Panc1 (cell line): Measurements from ENCODE around the gene ELAC1. TPM values are rescaled to one million over a fixed set of nuclear protein-coding genes. Genes with fewer than 3 reads are reported as not detected.

Source experiments
- ATAC-seq: fragments of 200-7000 bp; cut with Tn5 transposase; 2 replicates; pipeline ENCODE4 v1.9.1; 2020; ENCODE audit warnings: mild to moderate bottlenecking, moderate library complexity
- Bru-seq: library from RNA; stranded (reverse); fragments of 400-500 nt; gene quantifications from one replicate; lab custom pipeline; 2021; lab: Mats Ljungman, UMichigan
- BruChase-seq, 2 experiments: library from RNA; stranded (reverse); fragments of 400-500 nt; gene quantifications; one replicate each; lab custom pipeline; 2021; lab: Mats Ljungman, UMichigan
- BruUV-seq: library from RNA; stranded (reverse); fragments of 400-500 nt; replicated peaks from 2 replicates; lab custom pipeline; 2021; lab: Mats Ljungman, UMichigan
- CTCF ChIA-PET: fragments of 300-600 bp; sonication (Branson Sonifier 250); formaldehyde crosslinking; loops from one replicate; lab custom pipeline; 2022; ENCODE audit warnings: antibody characterized with exemption; lab: Charles Lee
- POLR2A ChIA-PET: fragments of 300-600 bp; sonication (Branson Sonifier 250); formaldehyde crosslinking; loops from one replicate; lab custom pipeline; 2022; ENCODE audit warnings: antibody characterized with exemption; lab: Charles Lee
- DNase-seq: peaks from one replicate; pipeline ENCODE4 v3.0.0-alpha.2; 2010; ENCODE audit warnings: low read depth, low spot score
- H3K27ac ChIP-seq: 2 replicates; pipeline ENCODE4 v1.5.1; 2011; ENCODE audit warnings: mild to moderate bottlenecking, low read length, inconsistent platforms
- H3K27me3 ChIP-seq: fragments of 200-500 bp; sonication (Bioruptor generic); 2 replicates; pipeline ENCODE4 v1.6.0; 2014; ENCODE audit warnings: low read length, inconsistent platforms; ENCODE audit not compliant: control insufficient read depth, insufficient read depth
- H3K36me3 ChIP-seq: fragments of 200-500 bp; sonication (Bioruptor generic); 2 replicates; pipeline ENCODE4 v1.5.1; 2014; ENCODE audit warnings: inconsistent platforms, mild to moderate bottlenecking, low read length, moderate library complexity; ENCODE audit not compliant: control insufficient read depth, insufficient read depth
- H3K4me1 ChIP-seq: 2 replicates; pipeline ENCODE4 v1.5.1; 2011; ENCODE audit warnings: inconsistent platforms, mild to moderate bottlenecking, low read length, moderate library complexity; ENCODE audit not compliant: control insufficient read depth, insufficient read depth
- H3K4me3 ChIP-seq, 2 experiments: 2 replicates each; pipeline ENCODE4 v1.5.1; 2011 to 2012; ENCODE audit warnings: low read depth in 2 of 2, low read length in 2 of 2, mild to moderate bottlenecking in 2 of 2, inconsistent platforms in 1 of 2, moderate library complexity in 1 of 2
- H3K9me3 ChIP-seq: fragments of 200-500 bp; sonication (Bioruptor generic); 2 replicates; pipeline ENCODE4 v1.5.1; 2014; ENCODE audit warnings: low read depth, mild to moderate bottlenecking, inconsistent platforms, low read length, moderate library complexity; ENCODE audit not compliant: control insufficient read depth, insufficient read depth
- CTCF ChIP-seq: fragments of 450-650 bp; IDR thresholded peaks from 2 replicates; pipeline ENCODE4 v1.5.1; 2017; ENCODE audit warnings: mild to moderate bottlenecking
- POLR2AphosphoS5 ChIP-seq: IDR thresholded peaks from 2 replicates; pipeline ENCODE4 v1.6.1; 2012; ENCODE audit warnings: mild to moderate bottlenecking, low read depth, low read length, moderate library complexity
- SIN3A ChIP-seq: IDR thresholded peaks from 2 replicates; pipeline ENCODE4 v1.6.1; 2012; ENCODE audit warnings: low read depth, mild to moderate bottlenecking, low read length, moderate library complexity, borderline replicate concordance; ENCODE audit not compliant: insufficient read depth
- TCF7L2 ChIP-seq: IDR thresholded peaks from 2 replicates; pipeline ENCODE4 v1.6.1; 2011; ENCODE audit warnings: mild to moderate bottlenecking, low read depth, low read length, inconsistent platforms
- in situ Hi-C: cut with HindIII; loops from 2 replicates; pipeline ENCODE4 v1.10.0; 2016; ENCODE audit warnings: low sequenced_read_pairs, low pct_unique_long_range_greater_than_20kb
- intact Hi-C: fragments of 100-400 bp; cut with micrococcal nuclease; formaldehyde crosslinking; loops from one replicate; pipeline ENCODE4 v1.10.0; 2022; ENCODE audit not compliant: unreplicated experiment
- long read RNA-seq: library from polyadenylated mRNA; unstranded; transcript quantifications from one replicate; pipeline ENCODE4 v2.0.0, GENCODE V29; 2021; ENCODE audit not compliant: unreplicated experiment
- polyA plus RNA-seq: library from polyadenylated mRNA; unstranded; fragments of >200 nt; gene quantifications from one replicate; pipeline ENCODE4 v1.2.1, GENCODE V29; 2012; ENCODE audit warnings: missing spikeins; ENCODE audit not compliant: insufficient read length
- total RNA-seq: library from RNA; stranded (reverse); gene quantifications from one replicate; pipeline ENCODE4 v1.2.1, GENCODE V29; 2021; ENCODE audit not compliant: unreplicated experiment
- TF ChIP-seq, protein P1 (sequence below), 2 experiments: IDR thresholded peaks; 2 replicates each; pipeline ENCODE4 v1.6.1; 2011 to 2012; ENCODE audit warnings: low read depth in 2 of 2, control low read depth in 1 of 2, low read length in 1 of 2, mild to moderate bottlenecking in 1 of 2, moderate library complexity in 1 of 2; ENCODE audit not compliant: insufficient read depth in 1 of 2

The ELAC1 gene
- total RNA-seq (4.6 TPM), Bru-seq, nascent RNA (percentile 48 among the genes with signal in this experiment), BruChase-seq, experiment 1, labeled RNA remaining after a 2-hour chase (percentile 72 among the genes with signal in this experiment), BruChase-seq, experiment 2, labeled RNA remaining after a 6-hour chase (percentile 56 among the genes with signal in this experiment)
- 5.6 TPM for polyA plus RNA-seq
- long read RNA-seq, transcript ELAC1-201 (4 exons, 2,235 nt): major isoform, 5 of 9 reads
- long read RNA-seq, partial matches to known transcripts: 0 of 9 reads
- long read RNA-seq, other reads (novel, unspliced or antisense): 1 of 9 reads

GRCh38 chr18:50967714-50968661 is at the start of gene ELAC1:
Gene ELAC1, plus strand, starts transcription at chr18:50968040. Its CDS starts 6,365 bp downstream, at chr18:50974405.
- Histone ChIP-seq H3K27me3 (no peaks in the 10 kb centered on the region), H3K4me1 (peaks cover 18% of the 10 kb centered on the region), H3K4me3 (peak within 1 kb of the TSS; percentile 76 to 84), H3K9me3 (no peaks in the 10 kb centered on the region), H3K27ac (peak within 1 kb of the TSS; percentile 91), H3K36me3 (no peaks in the 10 kb centered on the region; the same call in 1 of the 2 replicates)
- CTCF ChIA-PET: no interaction called here
- POLR2A ChIA-PET: interaction anchor here (0.7 kb wide), 2 partner anchors 77 to 104 kb away, joined by 3 to 12 read pairs; no protein-coding TSS in a partner anchor
- BruUV-seq: no TSS peak
- intact Hi-C loops (no loop called here), in situ Hi-C loops (no loop called here)
- TF ChIP-seq TCF7L2 (no peak), POLR2AphosphoS5 (peak; percentile 81), SIN3A (no peak; the same call in 1 of the 2 replicates), CTCF (no peak)
- TF ChIP-seq, protein P1, sequence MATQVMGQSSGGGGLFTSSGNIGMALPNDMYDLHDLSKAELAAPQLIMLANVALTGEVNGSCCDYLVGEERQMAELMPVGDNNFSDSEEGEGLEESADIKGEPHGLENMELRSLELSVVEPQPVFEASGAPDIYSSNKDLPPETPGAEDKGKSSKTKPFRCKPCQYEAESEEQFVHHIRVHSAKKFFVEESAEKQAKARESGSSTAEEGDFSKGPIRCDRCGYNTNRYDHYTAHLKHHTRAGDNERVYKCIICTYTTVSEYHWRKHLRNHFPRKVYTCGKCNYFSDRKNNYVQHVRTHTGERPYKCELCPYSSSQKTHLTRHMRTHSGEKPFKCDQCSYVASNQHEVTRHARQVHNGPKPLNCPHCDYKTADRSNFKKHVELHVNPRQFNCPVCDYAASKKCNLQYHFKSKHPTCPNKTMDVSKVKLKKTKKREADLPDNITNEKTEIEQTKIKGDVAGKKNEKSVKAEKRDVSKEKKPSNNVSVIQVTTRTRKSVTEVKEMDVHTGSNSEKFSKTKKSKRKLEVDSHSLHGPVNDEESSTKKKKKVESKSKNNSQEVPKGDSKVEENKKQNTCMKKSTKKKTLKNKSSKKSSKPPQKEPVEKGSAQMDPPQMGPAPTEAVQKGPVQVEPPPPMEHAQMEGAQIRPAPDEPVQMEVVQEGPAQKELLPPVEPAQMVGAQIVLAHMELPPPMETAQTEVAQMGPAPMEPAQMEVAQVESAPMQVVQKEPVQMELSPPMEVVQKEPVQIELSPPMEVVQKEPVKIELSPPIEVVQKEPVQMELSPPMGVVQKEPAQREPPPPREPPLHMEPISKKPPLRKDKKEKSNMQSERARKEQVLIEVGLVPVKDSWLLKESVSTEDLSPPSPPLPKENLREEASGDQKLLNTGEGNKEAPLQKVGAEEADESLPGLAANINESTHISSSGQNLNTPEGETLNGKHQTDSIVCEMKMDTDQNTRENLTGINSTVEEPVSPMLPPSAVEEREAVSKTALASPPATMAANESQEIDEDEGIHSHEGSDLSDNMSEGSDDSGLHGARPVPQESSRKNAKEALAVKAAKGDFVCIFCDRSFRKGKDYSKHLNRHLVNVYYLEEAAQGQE (IDR thresholded peaks at IDR 0.05; ENCODE audit: insufficient read depth in 1 of 2, low read depth in 2 of 2, low read length in 1 of 2): no peak
- DNase-seq (no peak), ATAC-seq (peak; percentile 99)

GRCh38 chr18:50918153-50918552 is 49.7 kb upstream of the ELAC1 start:
- no peaks in the 10 kb centered on the region for H3K4me1 ChIP-seq
- no peaks in the 10 kb centered on the region for H3K27me3 ChIP-seq
- TF ChIP-seq TCF7L2 (no peak), SIN3A (no peak), POLR2AphosphoS5 (no peak), CTCF (no peak)
- TF ChIP-seq, protein P1 (IDR thresholded peaks at IDR 0.05; ENCODE audit: insufficient read depth in 1 of 2, low read depth in 2 of 2, low read length in 1 of 2): no peak
- in situ Hi-C loops (no loop called here), intact Hi-C loops (no loop called here)
- no peak overlapping the region for H3K4me3 ChIP-seq
- H3K27ac ChIP-seq: no peak overlapping the region
- DNase-seq: no peak
- ChIA-PET CTCF (no interaction called here), POLR2A (no interaction called here)
- H3K36me3 ChIP-seq: peaks cover 4% of the 10 kb centered on the region; the same call in 1 of the 2 replicates
- ATAC-seq: no peak
- no peaks in the 10 kb centered on the region for H3K9me3 ChIP-seq
- no TSS peak for BruUV-seq
